HepG2 (cell line): ENCODE data around the gene MC1R. TPM values are rescaled to one million over a fixed set of nuclear protein-coding genes. Genes with fewer than 3 reads are reported as not detected.

Experiments used
- CEBPB ChIP-seq: IDR thresholded peaks from 2 replicates; pipeline ENCODE4 v1.6.1; 2011; ENCODE audit warnings: low read depth, low read length, improper control_type of control experiment, borderline replicate concordance
- GFI1 ChIP-seq: sonication (generic); formaldehyde crosslinking; IDR thresholded peaks from 2 replicates; pipeline ENCODE4 v1.5.0; 2020; ENCODE audit warnings: missing genetic modification reagents, mild to moderate bottlenecking, borderline replicate concordance
- JUND ChIP-seq: sonication (generic); formaldehyde crosslinking; IDR thresholded peaks from 2 replicates; pipeline ENCODE4 v1.8.0; 2022; ENCODE audit warnings: mild to moderate bottlenecking, missing genetic modification reagents
- KIAA2018 ChIP-seq: sonication (generic); formaldehyde crosslinking; IDR thresholded peaks from 2 replicates; pipeline ENCODE4 v1.5.0; 2020; ENCODE audit warnings: mild to moderate bottlenecking, missing genetic modification reagents, borderline replicate concordance
- RXRA ChIP-seq: sonication (generic); formaldehyde crosslinking; IDR thresholded peaks from 2 replicates; pipeline ENCODE4 v1.5.1; 2020; ENCODE audit warnings: missing genetic modification reagents
- SIN3A ChIP-seq: IDR thresholded peaks from 2 replicates; pipeline ENCODE4 v1.6.1; 2011; ENCODE audit warnings: low read depth, mild to moderate bottlenecking, control low read depth, low read length, borderline replicate concordance
- SIN3B ChIP-seq: fragments of 150-350 bp; IDR thresholded peaks from 2 replicates; pipeline ENCODE4 v1.6.1; 2014; ENCODE audit warnings: low read length
- ZBTB14 ChIP-seq: sonication (generic); formaldehyde crosslinking; IDR thresholded peaks from 2 replicates; pipeline ENCODE4 v1.4.0; 2020; ENCODE audit warnings: missing genetic modification reagents
- ZKSCAN1 ChIP-seq: fragments of 150-350 bp; IDR thresholded peaks from 2 replicates; pipeline ENCODE4 v1.6.1; 2014; ENCODE audit warnings: low read length
- ZMAT3 ChIP-seq: sonication (generic); formaldehyde crosslinking; conservative IDR thresholded peaks from 2 replicates; pipeline ENCODE4 v1.7.0; 2021; ENCODE audit warnings: missing genetic modification reagents
- ZNF451 ChIP-seq: sonication (generic); formaldehyde crosslinking; IDR thresholded peaks from 2 replicates; pipeline ENCODE4 v1.5.0; 2020; ENCODE audit warnings: mild to moderate bottlenecking, missing genetic modification reagents
- ZNF597 ChIP-seq: sonication (generic); formaldehyde crosslinking; IDR thresholded peaks from 2 replicates; pipeline ENCODE4 v1.5.0; 2020; ENCODE audit warnings: missing genetic modification reagents
- ZNF724P ChIP-seq: sonication (generic); formaldehyde crosslinking; IDR thresholded peaks from 2 replicates; pipeline ENCODE4 v1.8.0; 2022; ENCODE audit warnings: missing genetic modification reagents, borderline replicate concordance
- ZNF746 ChIP-seq: sonication (generic); formaldehyde crosslinking; IDR thresholded peaks from 2 replicates; pipeline ENCODE4 v1.8.0; 2022; ENCODE audit warnings: mild to moderate bottlenecking, missing genetic modification reagents
- ZNF768 ChIP-seq: sonication (generic); formaldehyde crosslinking; IDR thresholded peaks from 2 replicates; pipeline ENCODE4 v1.4.0; 2020; ENCODE audit warnings: missing genetic modification reagents
- polyA plus RNA-seq, 8 experiments: library from polyadenylated mRNA; depleted of rRNA in 3 of 8; stranded (reverse) in 7 of 8; unstranded in 1 of 8; fragments of >200 nt; fragmentation: Illumina TruSeq in 4 of 8; extraction: Trizol in 4 of 8; gene quantifications; 2 replicates each; pipeline versions ENCODE4 v1.2.1 to v1.2.3, GENCODE V29; 2011 to 2016; ENCODE audit warnings: low read depth in 4 of 8, missing spikeins in 1 of 8, mixed read lengths in 1 of 8; ENCODE audit not compliant: insufficient read depth in 1 of 8
- total RNA-seq, 5 experiments: library from RNA; depleted of rRNA; stranded (reverse); fragments of >200 nt; fragmentation: Illumina TruSeq; extraction: Trizol; gene quantifications; 2 replicates each; pipeline ENCODE4 v1.2.3, GENCODE V29; 2016; ENCODE audit warnings: low read depth in 1 of 5
- TF ChIP-seq, protein P1 (sequence below): fragments of 450-650 bp; IDR thresholded peaks from 2 replicates; pipeline ENCODE4 v1.6.1; 2017; ENCODE audit warnings: mild to moderate bottlenecking

The MC1R gene
- total and polyA plus RNA-seq, 2 of the 13 experiments (the other 11 are each of a cell fraction or from before 2014, with no cell fraction given) = 9.1 to 14.8 TPM

DNA sequence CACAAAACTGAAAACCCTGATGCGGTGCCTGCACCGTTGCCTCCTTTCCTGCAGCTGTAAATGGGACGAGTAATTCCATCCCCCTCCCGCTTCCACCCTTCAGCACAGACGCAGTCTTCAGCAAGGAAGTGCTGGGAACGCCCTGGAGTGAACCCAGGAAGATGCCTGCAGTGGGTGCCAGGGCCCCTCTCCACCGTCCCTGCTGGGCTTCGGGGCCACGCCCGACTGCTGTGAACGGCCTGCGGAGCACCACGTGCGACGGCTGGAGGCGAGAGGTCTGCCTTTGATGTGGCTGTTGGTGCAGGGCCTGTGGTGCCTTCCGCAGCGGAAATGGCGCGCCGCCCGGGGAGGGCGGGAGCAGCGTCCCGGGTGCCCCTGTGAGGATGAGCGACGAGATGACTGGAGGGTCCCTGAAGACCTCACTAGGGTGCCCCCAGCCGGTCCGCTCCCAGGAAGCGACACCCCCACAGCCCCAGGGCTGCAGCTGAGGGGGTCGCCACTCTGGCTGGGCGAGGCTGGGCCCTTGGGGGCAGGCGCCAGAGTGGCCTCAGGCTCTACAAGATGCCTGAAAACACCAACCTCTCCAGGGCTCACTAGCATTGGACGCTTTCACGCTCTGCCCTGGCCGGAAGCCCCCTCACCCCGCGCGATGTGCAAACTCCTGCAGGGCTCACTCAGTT lies 749 bp upstream of the MC1R start (continued):
- TF ChIP-seq KIAA2018 (CRISPR knock-in tag) (peak; percentile 89; the same call in 1 of the 2 replicates), ZBTB14 (CRISPR knock-in tag) (peak; percentile 69), SIN3A (no peak), SIN3B (no peak), ZMAT3 (peak; percentile 99), ZKSCAN1 (no peak), ZNF746 (CRISPR knock-in tag) (peak; percentile 94), ZNF768 (peak; percentile 90), CEBPB (no peak), ZNF724P (CRISPR knock-in tag) (peak; percentile 99), JUND (CRISPR knock-in tag) (peak; percentile 78), RXRA (peak; percentile 99), ZNF597 (CRISPR knock-in tag) (peak; percentile 30; the same call in 1 of the 2 replicates), ZNF451 (CRISPR knock-in tag) (peak; percentile 99), GFI1 (CRISPR knock-in tag) (peak; percentile 76; the same call in 1 of the 2 replicates)
- TF ChIP-seq, protein P1, sequence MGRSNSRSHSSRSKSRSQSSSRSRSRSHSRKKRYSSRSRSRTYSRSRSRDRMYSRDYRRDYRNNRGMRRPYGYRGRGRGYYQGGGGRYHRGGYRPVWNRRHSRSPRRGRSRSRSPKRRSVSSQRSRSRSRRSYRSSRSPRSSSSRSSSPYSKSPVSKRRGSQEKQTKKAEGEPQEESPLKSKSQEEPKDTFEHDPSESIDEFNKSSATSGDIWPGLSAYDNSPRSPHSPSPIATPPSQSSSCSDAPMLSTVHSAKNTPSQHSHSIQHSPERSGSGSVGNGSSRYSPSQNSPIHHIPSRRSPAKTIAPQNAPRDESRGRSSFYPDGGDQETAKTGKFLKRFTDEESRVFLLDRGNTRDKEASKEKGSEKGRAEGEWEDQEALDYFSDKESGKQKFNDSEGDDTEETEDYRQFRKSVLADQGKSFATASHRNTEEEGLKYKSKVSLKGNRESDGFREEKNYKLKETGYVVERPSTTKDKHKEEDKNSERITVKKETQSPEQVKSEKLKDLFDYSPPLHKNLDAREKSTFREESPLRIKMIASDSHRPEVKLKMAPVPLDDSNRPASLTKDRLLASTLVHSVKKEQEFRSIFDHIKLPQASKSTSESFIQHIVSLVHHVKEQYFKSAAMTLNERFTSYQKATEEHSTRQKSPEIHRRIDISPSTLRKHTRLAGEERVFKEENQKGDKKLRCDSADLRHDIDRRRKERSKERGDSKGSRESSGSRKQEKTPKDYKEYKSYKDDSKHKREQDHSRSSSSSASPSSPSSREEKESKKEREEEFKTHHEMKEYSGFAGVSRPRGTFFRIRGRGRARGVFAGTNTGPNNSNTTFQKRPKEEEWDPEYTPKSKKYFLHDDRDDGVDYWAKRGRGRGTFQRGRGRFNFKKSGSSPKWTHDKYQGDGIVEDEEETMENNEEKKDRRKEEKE = no peak
